Measurements from ENCODE around the gene GPHB5.
"Not testable (repeated sequence)": the region's sequence is repeated elsewhere in the genome, so short reads cannot be mapped to it uniquely, and the experiment has no call there.

Gene GPHB5

GRCh38 chr14:63318835-63319234, at the start of gene GPHB5:
TSS of gene GPHB5 (minus strand) at chr14:63318935. CDS start at chr14:63317849, 1,086 bp downstream.
- no peak for DNase-seq

GRCh38 chr14:63367742-63368364, 49.1 kb upstream of the GPHB5 start:
- no peak for DNase-seq

GRCh38 chr14:63362389-63362819, 43.7 kb upstream of the GPHB5 start:
- no peak for DNase-seq

GRCh38 chr14:63361790-63362189, 43.1 kb upstream of the GPHB5 start:
- DNase-seq = no peak

GRCh38 chr14:63357841-63358240, 39.1 kb upstream of the GPHB5 start:
- DNase-seq = no peak

- DNase-seq = no peak
These were observed 27.1 kb upstream of the GPHB5 start for GRCh38 chr14:63345826-63346225.

GRCh38 chr14:63344336-63344735, 25.6 kb upstream of the GPHB5 start:
- DNase-seq = no peak

- no peak for DNase-seq
These were observed 25.1 kb upstream of the GPHB5 start for GRCh38 chr14:63343878-63344277.

- DNase-seq = no peak
These were observed 23.6 kb upstream of the GPHB5 start for GRCh38 chr14:63342371-63342770.

- no peak for DNase-seq
These were observed 10.3 kb upstream of the GPHB5 start for GRCh38 chr14:63328787-63329737.

GRCh38 chr14:63326840-63327239, 8.1 kb upstream of the GPHB5 start:
- no peak for DNase-seq

GRCh38 chr14:63322897-63323573, 4.3 kb upstream of the GPHB5 start:
- no peak for DNase-seq

- DNase-seq = no peak
These were observed 3.7 kb upstream of the GPHB5 start for GRCh38 chr14:63322472-63322871.

- DNase-seq = peak; percentile 58
These were observed 9.9 kb downstream of the GPHB5 start for GRCh38 chr14:63308723-63309317.

GRCh38 chr14:63304429-63304828, 14.3 kb downstream of the GPHB5 start:
- not testable (repeated sequence) for DNase-seq

GRCh38 chr14:63301891-63302534, 16.7 kb downstream of the GPHB5 start:
- DNase-seq = no peak

GRCh38 chr14:63300854-63301253, 17.9 kb downstream of the GPHB5 start:
- no peak for DNase-seq

GRCh38 chr14:63299351-63300110, 19.2 kb downstream of the GPHB5 start:
- DNase-seq = no peak

GRCh38 chr14:63297372-63298063, 21.2 kb downstream of the GPHB5 start:
- no peak for DNase-seq

GRCh38 chr14:63296060-63296563, 22.6 kb downstream of the GPHB5 start:
- DNase-seq = no peak

GRCh38 chr14:63295231-63295685, 23.5 kb downstream of the GPHB5 start:
- DNase-seq = no peak
